HG03196 (cell line): ENCODE data around the gene SLC6A11.

ENCODE experiments used
- ATAC-seq: cut with Tn5 transposase; IDR thresholded peaks from one replicate; pipeline ENCODE4 v1.9.1; 2021; ENCODE audit not compliant: unreplicated experiment

The SLC6A11 gene

DNA sequence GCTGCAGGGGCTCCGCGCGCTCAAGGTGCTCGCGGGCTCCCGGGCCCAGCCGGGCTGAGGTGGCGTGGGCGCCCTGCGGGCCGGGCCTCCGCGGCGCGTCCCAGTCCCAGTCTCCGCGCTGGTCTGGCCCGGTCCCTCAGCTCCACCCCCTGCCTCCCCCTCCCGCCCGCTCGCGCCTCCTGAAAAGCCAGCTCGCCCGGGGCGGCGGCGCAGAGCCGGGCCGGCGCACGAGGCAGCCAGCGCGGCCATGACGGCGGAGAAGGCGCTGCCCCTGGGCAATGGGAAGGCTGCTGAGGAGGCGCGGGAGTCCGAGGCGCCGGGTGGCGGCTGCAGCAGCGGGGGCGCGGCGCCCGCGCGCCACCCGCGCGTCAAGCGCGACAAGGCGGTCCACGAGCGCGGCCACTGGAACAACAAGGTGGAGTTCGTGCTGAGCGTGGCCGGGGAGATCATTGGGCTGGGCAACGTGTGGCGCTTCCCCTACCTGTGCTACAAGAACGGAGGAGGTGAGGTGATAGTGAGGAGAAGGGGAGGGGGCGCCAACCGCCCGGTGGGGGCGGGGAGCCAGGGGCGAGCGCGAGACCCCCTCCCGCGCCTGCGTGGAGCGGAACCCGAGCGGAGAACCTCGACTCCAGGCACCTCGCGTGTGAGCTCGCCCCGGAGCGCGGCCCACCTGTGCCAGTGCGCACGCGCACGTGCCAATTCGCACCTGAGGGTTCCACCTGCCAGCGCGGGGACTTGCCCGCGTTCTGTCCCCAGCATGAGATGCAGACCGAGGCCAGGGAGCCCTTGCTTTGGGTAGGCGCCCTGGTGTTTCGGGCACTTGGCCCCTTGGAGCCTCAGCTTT lies at the start of gene SLC6A11:
SLC6A11 (plus strand) TSS at position 210 of the 844 bp plus-strand sequence; CDS start at position 248, 38 bp downstream.
- ATAC-seq = no peak

DNA sequence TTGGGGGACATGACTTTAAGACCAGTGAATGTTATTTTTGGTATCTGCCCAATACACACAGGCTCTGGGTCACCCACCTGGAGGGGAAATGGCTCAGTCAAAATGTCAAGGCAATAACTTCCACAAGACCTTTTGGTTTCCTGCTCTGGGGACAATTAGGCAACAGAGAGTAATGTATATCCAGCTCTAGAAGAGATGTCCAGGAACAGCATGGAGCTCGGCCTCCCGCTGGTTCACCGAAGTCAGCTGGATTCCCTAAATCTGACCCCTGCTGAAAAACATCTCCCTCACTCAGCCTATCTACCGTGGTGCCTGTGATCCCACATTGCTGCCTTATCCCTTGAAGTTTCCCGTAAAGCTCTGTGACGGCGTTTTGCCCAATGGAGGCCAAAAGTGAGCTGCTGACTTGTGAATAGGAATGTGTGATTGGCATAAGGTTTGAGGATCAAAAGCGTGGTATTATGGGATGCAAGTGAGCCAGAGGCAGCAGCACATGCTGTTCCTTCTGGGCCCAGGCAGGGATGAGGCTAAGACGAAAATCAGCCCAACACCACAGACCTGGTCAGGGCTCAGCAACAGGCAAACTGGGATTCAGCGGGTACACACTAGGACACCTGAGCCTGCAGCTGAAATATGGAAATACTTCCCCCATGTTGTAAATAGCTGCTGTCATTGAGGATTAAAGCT lies 47.2 kb upstream of the SLC6A11 start:
- ATAC-seq = no peak

DNA sequence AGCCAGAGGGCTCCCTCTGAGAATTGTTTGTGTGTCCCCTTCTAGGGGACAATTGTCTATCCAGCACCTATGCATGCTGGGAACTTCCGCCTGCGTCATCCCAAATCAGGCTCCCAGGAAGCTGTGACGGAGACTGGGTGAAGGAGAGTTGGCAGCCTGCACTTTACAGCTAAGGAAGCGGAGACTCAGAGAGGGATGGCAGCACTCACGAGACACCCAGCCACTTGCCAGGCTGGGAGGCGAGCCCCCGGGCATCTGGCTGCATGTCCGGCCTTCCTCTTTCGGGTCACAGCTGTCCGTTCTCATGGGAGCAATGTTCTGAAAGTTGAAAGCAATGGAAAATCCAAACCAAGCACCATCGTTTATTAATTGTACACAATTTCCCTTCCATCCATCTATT lies 45.5 kb upstream of the SLC6A11 start:
- no peak for ATAC-seq

DNA sequence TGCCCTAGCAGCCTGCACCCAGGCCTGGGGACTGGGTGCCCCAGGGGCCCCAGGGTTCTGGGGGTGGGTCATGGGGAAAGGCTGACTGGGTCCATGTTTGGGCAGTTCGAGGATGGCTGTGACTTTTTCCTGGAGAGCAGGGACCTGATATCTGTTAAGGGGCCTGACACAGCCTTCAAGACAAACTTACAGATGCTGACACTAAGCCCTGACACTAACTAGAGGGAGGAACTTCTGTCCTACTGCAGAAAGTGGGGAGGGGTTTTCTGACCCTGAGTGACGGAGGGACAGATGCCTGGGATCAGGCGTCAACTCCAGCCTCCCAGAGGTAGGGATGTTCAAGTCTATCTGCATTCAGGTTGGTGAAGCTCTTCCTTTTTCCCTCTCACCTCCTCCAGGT lies 45.0 kb upstream of the SLC6A11 start:
- no peak for ATAC-seq

DNA sequence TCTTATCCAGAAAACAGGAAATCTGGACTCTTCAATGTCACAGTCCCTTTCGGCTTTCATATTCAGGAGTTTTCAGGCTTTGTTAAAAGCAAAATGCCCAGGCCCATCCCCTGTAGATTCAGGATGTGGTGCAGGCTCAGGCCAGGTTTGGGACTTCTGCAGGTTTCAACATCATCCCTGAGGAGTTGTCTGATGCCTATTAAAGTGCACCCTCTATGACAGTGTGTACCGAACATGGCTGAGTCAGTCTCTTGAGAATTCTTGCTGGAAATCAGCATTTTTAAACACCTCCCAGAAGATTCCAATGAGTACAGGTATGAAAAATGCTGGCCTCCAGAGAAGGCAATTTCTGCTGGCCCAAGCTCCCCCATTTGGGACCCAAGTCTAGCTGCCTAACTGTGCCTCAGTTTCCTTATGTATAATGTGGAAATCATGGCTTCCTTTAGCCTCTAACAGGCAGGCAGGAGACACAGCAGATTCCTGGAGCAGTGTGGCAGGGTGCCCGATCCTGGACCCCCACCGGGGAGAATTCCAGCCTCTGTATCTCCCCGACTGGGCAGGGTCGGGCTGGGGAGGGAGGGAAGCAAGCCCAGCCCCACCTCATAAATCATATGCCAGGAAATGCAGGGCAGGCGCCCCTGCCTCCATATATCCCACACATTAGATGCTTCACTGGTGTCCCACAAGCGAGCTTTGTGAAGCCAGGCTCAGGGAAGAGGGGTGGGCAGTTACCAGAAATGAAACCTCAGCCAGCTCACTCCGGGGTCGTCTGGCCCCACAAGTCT lies 44.4 kb upstream of the SLC6A11 start:
- ATAC-seq = no peak

DNA sequence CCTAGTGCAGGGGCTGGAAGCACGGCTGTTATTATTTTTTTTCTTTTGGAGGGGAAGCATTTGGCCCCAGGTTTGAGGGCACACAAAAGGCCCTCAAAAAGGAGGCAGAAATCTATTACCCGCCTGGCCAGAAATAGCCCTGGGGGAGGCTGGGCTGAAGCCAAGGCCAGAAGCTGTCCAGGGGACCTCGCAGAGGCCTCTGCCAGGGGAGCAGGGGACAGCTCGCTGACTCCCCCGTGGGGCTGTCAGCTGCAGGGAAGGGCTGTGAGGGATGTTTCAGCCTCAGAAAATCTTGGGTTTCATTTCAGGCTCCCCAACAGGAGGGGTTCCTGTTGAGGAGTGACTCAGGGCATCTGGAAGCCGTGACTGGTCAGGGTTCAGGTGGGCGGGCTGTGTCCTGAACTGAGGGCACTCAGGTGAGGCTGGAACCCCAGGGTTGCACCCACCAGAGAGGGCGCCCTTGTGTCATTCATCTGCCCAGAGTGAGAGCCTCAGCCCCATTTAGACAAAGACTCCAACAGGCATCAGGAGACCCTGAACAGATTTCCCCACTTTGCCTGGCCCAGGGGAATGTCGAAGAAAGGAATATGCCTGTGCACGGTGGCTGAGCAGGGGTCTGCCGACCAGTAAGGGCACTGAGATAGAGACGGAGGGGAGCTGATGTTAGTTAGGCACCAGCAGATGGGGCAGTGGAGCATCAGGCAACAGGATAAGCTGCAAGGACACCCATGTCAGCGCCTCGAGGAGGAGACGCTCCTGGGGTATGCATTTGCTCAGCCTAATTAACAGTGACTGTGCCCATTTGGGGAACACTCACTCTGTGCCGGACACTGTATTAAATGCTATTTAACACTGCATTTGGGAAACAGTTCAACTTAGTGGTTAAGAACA lies 43.5 kb upstream of the SLC6A11 start:
- no peak for ATAC-seq

DNA sequence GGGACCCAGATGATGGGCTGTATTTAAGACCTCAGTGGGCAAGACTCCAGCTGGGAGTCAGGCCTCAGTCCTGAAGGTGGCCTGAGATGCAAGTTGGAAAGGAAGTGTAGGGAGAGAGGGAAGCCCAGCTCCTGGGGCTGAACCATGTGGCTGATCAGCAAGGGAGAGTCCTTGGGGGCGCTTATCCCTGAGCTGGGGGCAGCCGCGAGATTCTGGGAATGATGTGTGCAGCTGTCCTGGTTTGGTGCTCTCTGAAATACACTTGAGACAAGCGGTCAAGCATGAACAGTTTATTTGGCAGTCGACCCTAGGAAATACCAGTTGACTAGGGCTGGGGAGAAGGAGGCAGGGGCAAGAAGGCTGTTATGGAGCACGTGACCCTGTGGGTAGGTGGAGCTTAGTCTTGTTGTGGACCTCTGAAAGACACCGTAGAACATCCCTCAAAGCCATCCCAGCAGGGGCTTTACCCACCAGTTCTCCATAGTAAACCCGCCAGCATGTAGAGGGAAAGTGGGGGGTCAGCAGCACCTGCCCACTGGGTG lies 41.8 kb upstream of the SLC6A11 start:
- ATAC-seq = no peak

DNA sequence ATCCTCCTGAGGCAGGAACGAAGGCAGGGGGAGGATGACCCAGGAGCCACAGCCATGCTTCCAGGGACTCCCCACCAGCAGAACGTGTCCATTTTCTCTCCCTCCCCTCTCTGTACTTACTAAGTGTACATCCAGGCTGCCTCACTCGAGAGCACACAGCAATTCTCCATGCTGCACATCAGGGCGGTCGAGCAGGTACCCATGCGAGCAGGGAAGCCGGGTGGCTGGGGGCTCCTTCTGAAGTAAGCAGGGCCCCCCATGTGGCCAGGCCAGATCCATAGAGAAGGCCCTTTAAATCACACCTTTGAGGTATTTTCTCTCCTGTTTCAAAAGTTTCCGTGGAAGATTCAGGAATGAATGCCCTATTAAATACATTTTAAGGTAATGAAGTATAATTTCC lies 41.2 kb upstream of the SLC6A11 start:
- ATAC-seq = no peak

DNA sequence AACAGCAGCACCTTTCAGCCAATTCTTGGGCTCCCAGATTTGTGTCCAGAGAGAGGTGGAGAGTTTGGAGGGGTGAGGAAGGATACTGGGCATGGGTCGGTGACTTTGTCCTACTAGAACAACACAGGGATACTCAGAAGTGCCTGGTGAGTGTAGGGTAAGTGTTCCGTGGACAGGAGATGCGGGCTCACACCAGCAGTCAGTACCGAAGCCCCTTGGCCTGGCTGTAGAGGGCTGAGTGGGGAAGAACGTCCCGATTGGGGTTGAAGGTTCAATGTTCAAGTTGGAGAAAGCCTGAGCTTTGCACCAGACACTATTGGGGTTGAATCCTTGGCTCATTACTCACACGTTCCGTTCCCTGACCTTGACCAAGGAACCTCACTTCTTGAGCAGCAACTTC lies 40.8 kb upstream of the SLC6A11 start:
- ATAC-seq = no peak

DNA sequence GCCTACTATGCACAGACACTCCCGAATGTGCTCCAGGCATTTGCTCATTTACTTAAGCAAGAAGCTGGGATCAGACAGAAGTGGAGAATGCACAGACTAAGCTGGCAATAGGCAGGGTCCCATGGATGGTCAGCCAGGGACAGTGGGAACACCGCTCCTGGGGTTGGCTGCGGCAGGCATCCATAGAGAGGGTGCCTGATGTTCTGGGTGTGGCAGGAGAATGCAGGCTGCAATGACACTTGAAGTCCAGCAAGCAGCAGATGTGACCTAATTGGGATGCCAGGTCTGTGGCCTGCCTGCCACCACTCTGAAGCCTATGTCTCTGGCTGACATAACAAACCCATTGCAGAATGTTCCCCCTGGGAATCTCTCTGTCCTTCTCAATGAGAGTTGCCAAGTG lies 40.2 kb upstream of the SLC6A11 start:
- no peak for ATAC-seq

DNA sequence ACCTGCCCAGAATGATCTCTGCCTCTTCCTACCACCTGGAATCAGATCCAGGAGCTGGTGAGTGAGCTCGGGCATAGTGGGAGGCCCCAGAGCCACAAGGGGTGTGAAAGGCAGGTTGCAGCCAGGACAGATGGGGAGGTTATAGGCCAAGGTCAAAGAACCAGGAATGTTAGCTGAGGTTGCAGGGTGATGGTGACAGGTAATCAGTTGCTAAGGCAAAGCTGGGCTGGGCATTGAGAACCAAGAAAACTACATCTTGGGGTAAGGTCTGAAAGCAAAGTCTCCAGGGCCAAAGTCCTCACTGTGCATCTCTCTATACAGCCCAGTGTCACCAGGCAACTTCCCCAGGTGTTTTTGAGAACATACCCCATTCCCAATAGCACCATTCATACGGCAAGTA lies 38.4 kb upstream of the SLC6A11 start:
- ATAC-seq = no peak

DNA sequence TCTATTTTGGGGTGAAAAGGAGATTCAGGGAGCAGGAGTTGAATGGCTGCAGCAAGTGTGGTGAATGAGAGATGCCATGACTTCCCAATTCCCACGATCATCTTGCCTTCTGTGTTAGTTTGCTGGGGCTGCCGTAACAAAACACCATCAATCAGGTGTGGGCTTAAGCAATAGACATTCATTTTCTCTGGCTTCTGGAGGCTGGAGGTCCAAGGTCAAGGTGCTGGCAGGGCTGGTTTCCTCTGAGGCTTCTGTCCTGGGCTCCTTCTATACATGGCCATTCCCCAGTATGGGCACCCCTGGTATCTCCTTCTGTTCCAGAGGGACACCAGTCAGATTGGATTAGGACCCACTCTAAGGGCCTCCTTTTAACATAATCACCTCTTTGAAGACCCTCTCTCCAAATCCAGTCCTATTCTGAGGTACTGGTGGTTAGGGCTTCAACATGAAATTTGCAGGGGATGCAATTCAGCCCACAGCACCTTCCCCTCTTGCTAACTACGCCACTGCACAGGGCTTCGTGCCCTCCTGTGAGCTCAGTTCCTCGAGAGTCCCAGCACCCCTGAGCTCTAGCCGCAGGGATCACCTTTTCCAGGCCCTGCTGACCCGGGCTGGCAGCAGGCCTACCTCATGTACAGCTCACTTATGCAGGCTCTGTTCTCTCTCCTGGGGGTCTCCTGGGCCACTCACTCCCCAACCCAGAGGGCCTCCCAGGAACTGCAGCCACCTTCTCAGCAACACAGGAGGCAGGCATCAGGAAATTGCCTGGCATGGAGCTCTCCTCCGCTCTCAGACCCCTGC lies 37.3 kb upstream of the SLC6A11 start:
- no peak for ATAC-seq

DNA sequence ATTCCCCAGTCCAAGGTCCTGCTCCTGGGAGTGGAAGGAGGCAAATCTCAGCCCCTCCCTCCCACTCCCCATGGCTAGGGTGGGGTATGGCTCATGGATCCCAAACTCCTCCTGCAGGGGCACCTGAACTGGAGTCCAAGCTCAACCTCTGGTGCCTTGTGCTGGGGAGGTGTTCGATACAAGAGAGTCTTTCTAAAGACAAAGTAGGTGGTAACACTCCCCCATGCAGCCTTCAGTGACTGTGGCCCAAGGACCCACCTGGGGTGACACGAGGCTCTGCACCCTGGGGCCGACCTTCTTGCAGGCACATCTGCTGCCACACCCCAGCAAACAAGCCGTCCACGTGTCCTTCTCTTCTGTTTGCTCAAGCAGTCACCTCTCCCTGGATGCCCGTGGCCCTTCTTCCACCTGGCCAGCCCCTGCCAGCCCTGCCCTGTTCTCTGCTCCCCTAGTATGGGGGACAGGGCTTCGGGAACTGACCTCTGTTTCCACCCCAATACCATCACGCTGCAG lies 36.7 kb upstream of the SLC6A11 start:
- no peak for ATAC-seq

DNA sequence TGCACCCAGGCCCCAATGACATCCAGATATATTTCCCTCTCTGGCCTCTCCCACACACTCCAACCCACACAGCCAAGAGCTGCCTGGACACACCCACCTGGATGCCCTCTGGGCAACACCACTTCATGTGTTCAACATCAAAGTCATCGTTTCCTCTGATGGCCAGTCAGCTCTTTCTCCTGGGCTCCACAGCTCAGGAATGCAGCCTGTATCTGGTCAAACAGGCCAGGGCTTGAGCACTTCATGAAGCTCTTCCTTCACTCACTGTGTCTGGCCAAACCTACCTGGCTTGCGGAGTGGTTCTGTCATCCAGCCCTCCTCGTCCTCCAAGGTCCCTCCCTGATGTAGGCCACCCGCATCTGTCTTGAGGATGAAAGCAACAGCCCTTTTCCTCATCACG lies 35.8 kb upstream of the SLC6A11 start:
- no peak for ATAC-seq

DNA sequence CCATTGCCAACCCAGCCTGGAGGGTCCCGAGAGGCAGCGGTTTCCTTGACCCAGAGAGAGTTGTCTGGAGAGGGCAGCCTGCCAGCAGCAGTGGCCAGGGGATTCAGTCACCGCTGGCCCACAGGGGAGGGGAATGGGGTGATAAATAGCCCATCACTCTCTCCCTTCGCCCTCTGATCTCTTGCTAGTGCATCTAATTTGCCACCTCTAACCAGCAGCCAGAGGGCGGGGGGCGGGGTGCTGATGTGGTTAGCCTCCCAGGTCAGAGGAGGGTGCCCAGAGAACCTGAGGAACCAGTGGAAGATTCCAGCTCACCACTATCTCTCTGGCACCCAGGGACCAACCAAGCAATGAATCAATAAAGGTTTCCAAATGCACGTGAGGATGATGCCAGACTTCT lies 35.1 kb upstream of the SLC6A11 start:
- no peak for ATAC-seq

DNA sequence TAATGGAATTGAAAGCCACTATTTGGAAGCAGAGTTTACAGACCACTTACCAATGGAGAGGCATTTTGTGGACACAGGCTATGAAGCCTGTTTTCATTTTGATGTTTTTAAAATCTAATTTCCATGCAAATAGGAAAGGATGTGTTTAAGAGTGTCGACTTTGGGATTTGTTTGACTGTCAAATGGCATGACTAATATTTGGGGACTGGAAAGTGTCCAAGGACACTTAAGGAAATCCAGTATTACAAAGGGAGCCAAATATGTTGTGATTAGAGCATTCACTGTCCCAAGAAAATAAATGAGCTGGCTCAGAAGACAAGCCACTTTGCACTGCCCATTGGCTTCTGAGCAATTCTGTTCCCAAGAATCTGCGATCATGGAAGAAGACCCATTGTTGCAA lies 34.0 kb upstream of the SLC6A11 start:
- ATAC-seq = no peak

DNA sequence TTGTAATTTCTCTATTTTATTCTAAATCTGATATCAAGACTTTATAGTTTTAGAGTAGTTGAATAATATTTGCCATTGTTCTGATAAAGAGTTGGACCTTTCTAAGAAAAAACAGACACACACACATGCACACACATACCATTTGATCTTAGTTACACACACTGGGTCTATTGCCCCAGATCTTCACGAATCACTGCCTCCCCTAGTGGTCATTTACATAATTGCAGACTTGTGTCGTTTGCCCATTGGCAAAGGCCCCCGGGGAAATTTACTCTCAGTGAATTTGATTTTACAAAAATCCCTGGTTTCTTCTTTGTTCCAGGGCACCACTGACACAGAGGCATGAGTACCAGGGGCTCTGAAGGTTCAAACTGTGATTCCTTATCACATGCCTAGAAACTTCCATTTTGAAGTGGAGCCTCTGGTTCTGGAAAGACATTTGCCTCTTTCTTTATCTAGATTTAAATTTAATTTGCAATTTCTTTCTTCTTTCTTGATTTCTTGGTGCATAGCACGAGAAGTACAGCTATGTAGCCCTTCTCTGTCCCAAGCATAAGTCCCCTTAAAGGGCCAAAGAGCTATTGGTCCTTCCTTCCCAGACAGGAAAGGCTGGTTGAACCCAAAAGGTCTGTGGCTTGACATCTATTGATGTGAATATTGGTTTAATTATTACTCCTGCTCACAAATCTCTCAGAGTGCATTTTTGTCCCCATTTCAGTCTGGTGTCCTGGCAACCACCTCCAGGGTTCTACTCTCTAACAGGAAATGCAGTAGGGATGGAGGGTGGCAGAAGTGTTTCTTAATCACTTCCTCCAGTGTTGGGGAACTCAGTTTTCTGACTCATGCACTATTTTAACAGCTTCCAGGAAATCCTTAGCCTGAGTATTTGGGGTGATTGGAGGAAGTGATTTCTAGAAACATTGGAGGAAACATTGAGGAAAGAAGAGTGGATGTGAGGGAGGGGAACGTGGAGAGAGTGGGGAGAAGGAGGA lies 32.4 kb upstream of the SLC6A11 start:
- ATAC-seq = no peak

DNA sequence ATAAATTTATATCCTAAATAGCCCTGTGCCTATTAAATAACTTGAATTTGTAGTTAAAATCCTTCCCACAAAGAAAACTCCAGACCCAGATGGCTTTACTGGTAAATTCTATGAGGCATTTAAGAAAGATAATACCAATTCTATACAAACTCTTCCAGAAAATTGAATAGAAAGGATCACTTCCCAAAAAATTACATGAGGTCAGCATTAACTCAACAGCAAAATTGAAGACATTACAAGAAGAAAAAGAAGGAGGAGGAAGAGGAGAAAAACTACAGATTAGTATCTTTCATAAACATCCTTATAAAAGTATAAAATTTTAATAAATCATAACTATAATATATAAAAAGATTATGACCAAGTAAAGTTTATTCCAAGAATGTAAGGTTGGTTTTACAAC lies 29.4 kb upstream of the SLC6A11 start:
- no peak for ATAC-seq
